HepG2 (cell line): ENCODE results near the gene FTCD. TPM values are rescaled to one million over a fixed set of nuclear protein-coding genes. Genes with fewer than 3 reads are reported as not detected.

ENCODE experiments used
- HNRNPLL ChIP-seq: fragments of 200-400 bp; formaldehyde crosslinking; IDR thresholded peaks from 2 replicates; pipeline ENCODE4 v1.6.1; 2017; ENCODE audit warnings: mild to moderate bottlenecking, low read depth, low read length; ENCODE audit not compliant: poor library complexity, severe bottlenecking
- IRF9 ChIP-seq: sonication (generic); formaldehyde crosslinking; IDR thresholded peaks from 2 replicates; pipeline ENCODE4 v1.8.0; 2022; ENCODE audit warnings: missing genetic modification reagents, mild to moderate bottlenecking, borderline replicate concordance
- KAT7 ChIP-seq: IDR thresholded peaks from 2 replicates; pipeline ENCODE4 v1.6.1; 2018; ENCODE audit warnings: borderline replicate concordance, missing compliant biosample characterization
- MEF2D ChIP-seq: sonication (generic); formaldehyde crosslinking; IDR thresholded peaks from 2 replicates; pipeline ENCODE4 v1.5.1; 2020; ENCODE audit warnings: mild to moderate bottlenecking, missing genetic modification reagents
- MTERF4 ChIP-seq: sonication (generic); formaldehyde crosslinking; IDR thresholded peaks from 2 replicates; pipeline ENCODE4 v1.8.0; 2023; ENCODE audit warnings: mild to moderate bottlenecking, missing genetic modification reagents
- NFYB ChIP-seq: sonication (generic); formaldehyde crosslinking; IDR thresholded peaks from 2 replicates; pipeline ENCODE4 v1.4.0; 2020; ENCODE audit warnings: missing genetic modification reagents
- NR2F6 ChIP-seq, 2 experiments: IDR thresholded peaks; 2 replicates each; pipeline ENCODE4 v1.6.1; 2016; ENCODE audit warnings: antibody characterized with exemption in 1 of 2, mild to moderate bottlenecking in 1 of 2
- POLR2A ChIP-seq, 2 experiments: IDR thresholded peaks; 2 replicates each; pipeline ENCODE4 v1.6.1; 2011; ENCODE audit warnings: low read depth in 2 of 2, low read length in 2 of 2, mild to moderate bottlenecking in 1 of 2, moderate library complexity in 1 of 2; ENCODE audit not compliant: insufficient read depth in 1 of 2
- SRSF1 ChIP-seq: fragments of 200-400 bp; formaldehyde crosslinking; optimal IDR thresholded peaks from 2 replicates; pipeline ENCODE3; 2017; ENCODE audit warnings: mild to moderate bottlenecking, low read depth, low read length, moderate library complexity
- STAT5B ChIP-seq: sonication (generic); formaldehyde crosslinking; IDR thresholded peaks from 2 replicates; pipeline ENCODE4 v1.4.0; 2020; ENCODE audit warnings: missing genetic modification reagents
- ZGPAT ChIP-seq: IDR thresholded peaks from 2 replicates; pipeline ENCODE4 v1.6.1; 2016; ENCODE audit warnings: mild to moderate bottlenecking
- ZNF30 ChIP-seq: sonication (generic); formaldehyde crosslinking; IDR thresholded peaks from 2 replicates; pipeline ENCODE4 v1.5.0; 2020; ENCODE audit warnings: mild to moderate bottlenecking, missing genetic modification reagents
- ZNF354B ChIP-seq: sonication (generic); formaldehyde crosslinking; IDR thresholded peaks from 2 replicates; pipeline ENCODE4 v1.8.0; 2022; ENCODE audit warnings: mild to moderate bottlenecking, missing genetic modification reagents
- ZNF367 ChIP-seq: sonication (generic); formaldehyde crosslinking; IDR thresholded peaks from 2 replicates; pipeline ENCODE4 v1.4.0; 2020; ENCODE audit warnings: missing genetic modification reagents, borderline replicate concordance
- ZNF720 ChIP-seq: sonication (generic); formaldehyde crosslinking; IDR thresholded peaks from 2 replicates; pipeline ENCODE4 v1.4.0; 2020; ENCODE audit warnings: missing genetic modification reagents
- polyA plus RNA-seq, 8 experiments: library from polyadenylated mRNA; depleted of rRNA in 3 of 8; stranded (reverse) in 7 of 8; unstranded in 1 of 8; fragments of >200 nt; fragmentation: Illumina TruSeq in 4 of 8; extraction: Trizol in 4 of 8; gene quantifications; 2 replicates each; pipeline versions ENCODE4 v1.2.1 to v1.2.3, GENCODE V29; 2011 to 2016; ENCODE audit warnings: low read depth in 4 of 8, missing spikeins in 1 of 8, mixed read lengths in 1 of 8; ENCODE audit not compliant: insufficient read depth in 1 of 8
- total RNA-seq, 5 experiments: library from RNA; depleted of rRNA; stranded (reverse); fragments of >200 nt; fragmentation: Illumina TruSeq; extraction: Trizol; gene quantifications; 2 replicates each; pipeline ENCODE4 v1.2.3, GENCODE V29; 2016; ENCODE audit warnings: low read depth in 1 of 5
- TF ChIP-seq, protein P1 (sequence below): sonication (generic); formaldehyde crosslinking; IDR thresholded peaks from 2 replicates; pipeline ENCODE4 v1.4.0; 2020; ENCODE audit warnings: low read depth, mild to moderate bottlenecking, missing genetic modification reagents

The FTCD gene
- total and polyA plus RNA-seq, 2 of the 13 experiments (the other 11 are each of a cell fraction or from before 2014, with no cell fraction given) = 75.7 to 105 TPM

DNA sequence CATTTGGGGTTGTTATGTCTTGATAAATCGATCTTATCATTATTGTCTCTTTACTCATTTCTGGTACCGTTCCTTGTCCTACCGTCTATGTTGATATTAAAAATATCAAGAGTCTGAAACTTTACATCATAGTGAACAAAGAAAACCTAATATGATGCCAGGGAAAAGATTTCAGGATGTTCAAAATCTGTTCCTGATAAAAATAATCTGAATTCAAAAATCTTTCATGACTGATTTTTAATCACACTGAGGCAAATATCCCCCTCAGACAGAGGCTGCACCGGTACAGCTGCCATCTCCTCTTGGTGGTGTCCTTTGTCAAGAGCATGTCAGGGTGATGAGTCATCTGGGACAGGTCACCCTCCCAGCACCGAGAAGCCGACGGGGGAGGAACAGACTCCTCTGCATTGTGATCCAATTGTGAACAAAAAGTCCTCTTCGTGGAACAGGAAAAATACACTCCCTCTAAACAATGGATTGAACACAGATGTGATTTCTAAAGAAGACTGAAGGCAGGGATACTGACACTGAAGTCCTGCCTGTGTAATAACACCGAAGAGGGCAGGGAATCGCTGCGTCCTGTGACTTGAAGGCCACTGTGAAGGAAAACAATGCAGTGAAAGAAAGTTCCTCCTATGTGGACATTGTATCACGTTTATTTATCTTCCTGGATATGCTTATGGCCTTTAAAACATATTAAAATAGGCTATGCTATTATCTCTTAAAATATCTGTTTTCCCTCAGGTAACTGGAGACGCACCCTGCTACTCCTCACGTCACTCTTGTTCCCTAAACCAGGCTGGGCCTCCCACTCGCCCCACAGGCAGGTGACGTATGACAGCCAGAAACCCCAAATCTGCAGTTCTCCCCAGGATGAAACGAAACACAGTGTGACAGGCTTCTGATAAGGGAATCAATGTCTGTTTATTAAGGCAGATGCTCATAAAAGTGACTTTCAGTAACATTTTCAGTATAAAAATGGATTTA, 33.1 kb upstream of the FTCD start (continued):
- TF ChIP-seq SRSF1 = no peak
- TF ChIP-seq STAT5B (CRISPR knock-in tag) = no peak
- no peak for TF ChIP-seq IRF9 (CRISPR knock-in tag)
- 0 out of 2 replicates have a peak, but pooled peaks have one; percentile 23 for TF ChIP-seq NR2F6 (IDR thresholded peaks at IDR 0.05)
- TF ChIP-seq NR2F6 (CRISPR knock-in tag; IDR thresholded peaks at IDR 0.05) = no peak
- no peak for TF ChIP-seq MEF2D
- TF ChIP-seq NFYB = no peak
- TF ChIP-seq ZNF367 (CRISPR knock-in tag) = no peak
- TF ChIP-seq ZNF720 (CRISPR knock-in tag) = no peak
- TF ChIP-seq, protein P1, sequence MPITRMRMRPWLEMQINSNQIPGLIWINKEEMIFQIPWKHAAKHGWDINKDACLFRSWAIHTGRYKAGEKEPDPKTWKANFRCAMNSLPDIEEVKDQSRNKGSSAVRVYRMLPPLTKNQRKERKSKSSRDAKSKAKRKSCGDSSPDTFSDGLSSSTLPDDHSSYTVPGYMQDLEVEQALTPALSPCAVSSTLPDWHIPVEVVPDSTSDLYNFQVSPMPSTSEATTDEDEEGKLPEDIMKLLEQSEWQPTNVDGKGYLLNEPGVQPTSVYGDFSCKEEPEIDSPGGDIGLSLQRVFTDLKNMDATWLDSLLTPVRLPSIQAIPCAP = no peak
- TF ChIP-seq ZNF354B = no peak
- no peak for TF ChIP-seq MTERF4 (CRISPR knock-in tag)
- TF ChIP-seq POLR2A (IDR thresholded peaks at IDR 0.05; ENCODE audit: insufficient read depth in 1 of 2, low read depth in 2 of 2, low read length in 2 of 2) = no peak
- no peak for TF ChIP-seq KAT7 (CRISPR knock-in tag)
- TF ChIP-seq ZGPAT (CRISPR knock-in tag) = no peak
- no peak for TF ChIP-seq ZNF30
- no peak for TF ChIP-seq HNRNPLL
- TF ChIP-seq, all 625 proteins: peak for 12
